Erythroblast (primary cell): ENCODE data around the gene PNPLA7.
A peak's percentile ranks its signal among the peaks of the same experiment; 100 is the strongest.

Experiments
- DNase-seq, 2 experiments: peaks; one replicate each; lab custom pipeline; 2025; lab: John Stamatoyannopoulos, UW
- GATA1 ChIP-seq: IDR thresholded peaks from 2 replicates; pipeline ENCODE4 v1.6.1; 2011; ENCODE audit warnings: low read depth, mild to moderate bottlenecking, control low read depth, low read length, moderate library complexity
- POLR2A ChIP-seq: IDR thresholded peaks from 2 replicates; pipeline ENCODE4 v1.6.1; 2011; ENCODE audit warnings: mild to moderate bottlenecking, low read length

The PNPLA7 gene

GRCh38 chr9:137492464-137493363 lies 57.5 kb downstream of the PNPLA7 start:
- no peak for TF ChIP-seq POLR2A
- TF ChIP-seq GATA1: no peak
- peak; percentile 60 to 80 for DNase-seq

DNA sequence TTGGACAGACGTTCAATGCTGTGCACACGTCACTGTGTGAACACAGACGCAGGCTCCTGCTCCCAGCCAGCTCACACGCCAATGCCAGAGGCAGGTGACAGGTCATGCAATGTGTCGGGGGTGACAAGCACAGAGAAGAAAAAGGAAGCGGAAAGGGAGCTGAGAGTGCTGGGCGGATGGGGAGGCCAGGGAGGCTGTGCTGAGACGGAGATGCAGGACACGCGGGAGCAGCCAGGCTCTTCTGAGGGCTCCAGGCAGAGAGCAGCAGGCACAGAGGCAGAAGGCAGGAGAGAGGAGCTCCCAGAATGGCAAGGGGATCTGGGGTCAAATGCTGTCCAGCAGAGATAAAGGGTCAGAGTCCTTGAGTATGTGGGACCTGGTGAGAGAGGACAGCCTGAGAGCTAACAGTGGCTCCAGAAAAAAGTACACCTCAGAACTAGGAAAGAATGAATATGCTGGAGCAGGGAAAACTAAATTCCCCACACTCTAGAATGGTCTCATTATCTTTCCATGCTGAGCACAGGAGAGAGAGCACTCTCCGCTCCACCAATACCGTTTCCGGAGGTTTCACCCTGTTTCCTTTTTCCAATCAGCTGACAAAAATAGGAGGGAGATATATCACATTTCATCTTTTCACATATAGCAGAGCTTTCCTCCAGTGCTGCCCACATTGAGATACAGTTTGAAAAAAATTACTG lies 58.3 kb downstream of the PNPLA7 start:
- no peak for DNase-seq
- no peak for TF ChIP-seq POLR2A
- no peak for TF ChIP-seq GATA1

- TF ChIP-seq POLR2A: no peak
- TF ChIP-seq GATA1: no peak
- no peak for DNase-seq
Observed at GRCh38 chr9:137490532-137491186, 59.5 kb downstream of the PNPLA7 start.

GRCh38 chr9:137488906-137489305 lies 61.3 kb downstream of the PNPLA7 start:
- TF ChIP-seq GATA1 (no peak), POLR2A (no peak)
- DNase-seq: no peak

DNA sequence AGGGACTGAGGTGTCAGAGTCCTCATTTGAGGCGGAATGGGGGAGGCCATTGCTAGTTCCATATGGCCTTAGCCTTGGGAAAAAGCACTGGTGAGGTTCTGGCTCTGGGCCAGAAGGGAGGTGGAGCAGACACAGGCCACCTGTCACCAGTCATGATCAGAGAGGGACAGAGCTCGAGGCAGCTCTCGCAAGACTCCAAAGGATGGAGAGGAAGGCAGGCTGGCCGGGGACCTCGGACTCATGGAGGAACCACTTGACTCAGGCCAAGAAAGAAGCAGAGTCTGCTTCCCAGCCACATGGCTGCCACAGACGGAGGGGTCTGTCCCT lies 61.9 kb downstream of the PNPLA7 start:
- TF ChIP-seq GATA1 (no peak), POLR2A (no peak)
- DNase-seq: no peak

DNA sequence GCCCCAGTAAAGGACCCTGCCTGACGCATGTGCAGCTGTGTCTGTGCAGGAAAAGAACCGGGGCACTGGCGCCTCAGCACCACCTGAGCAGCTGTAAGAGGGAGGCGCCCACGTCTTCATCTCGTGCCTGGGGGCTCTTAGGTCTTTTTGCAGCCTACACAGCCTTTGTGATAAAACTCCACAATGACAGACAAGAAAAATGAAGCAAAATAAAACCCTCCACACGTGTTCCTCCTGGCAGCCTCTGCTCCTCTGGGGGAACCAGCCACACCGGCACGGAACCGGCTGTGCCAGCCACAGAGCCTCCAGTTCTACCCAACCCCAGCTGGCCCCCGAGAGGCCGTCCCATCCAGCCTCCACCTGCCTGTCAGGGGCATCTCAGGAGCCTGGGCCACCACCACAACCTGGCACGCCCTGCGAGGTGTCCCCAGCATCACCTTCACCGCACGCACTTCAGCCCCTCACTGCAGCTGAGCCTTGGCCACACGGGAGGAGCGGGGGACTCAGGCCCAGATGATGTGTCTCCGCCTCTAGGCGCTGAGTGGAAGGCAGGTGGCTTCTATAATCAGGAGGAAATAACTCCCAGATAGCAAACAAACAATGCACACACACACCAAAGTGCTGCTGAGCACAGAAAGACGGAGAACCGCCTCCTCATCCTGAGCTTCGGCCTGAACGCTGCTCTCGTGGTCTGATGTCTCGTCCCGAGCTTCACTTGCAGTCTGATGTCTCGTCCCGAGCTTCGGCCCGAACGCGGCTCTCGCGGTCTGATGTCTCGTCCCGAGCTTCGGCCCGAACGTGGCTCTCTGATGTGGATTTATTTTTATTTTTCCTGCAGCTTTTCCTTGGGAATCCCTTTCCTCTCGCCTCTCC lies 62.5 kb downstream of the PNPLA7 start:
- DNase-seq: no peak
- TF ChIP-seq POLR2A (no peak), GATA1 (no peak)

DNA sequence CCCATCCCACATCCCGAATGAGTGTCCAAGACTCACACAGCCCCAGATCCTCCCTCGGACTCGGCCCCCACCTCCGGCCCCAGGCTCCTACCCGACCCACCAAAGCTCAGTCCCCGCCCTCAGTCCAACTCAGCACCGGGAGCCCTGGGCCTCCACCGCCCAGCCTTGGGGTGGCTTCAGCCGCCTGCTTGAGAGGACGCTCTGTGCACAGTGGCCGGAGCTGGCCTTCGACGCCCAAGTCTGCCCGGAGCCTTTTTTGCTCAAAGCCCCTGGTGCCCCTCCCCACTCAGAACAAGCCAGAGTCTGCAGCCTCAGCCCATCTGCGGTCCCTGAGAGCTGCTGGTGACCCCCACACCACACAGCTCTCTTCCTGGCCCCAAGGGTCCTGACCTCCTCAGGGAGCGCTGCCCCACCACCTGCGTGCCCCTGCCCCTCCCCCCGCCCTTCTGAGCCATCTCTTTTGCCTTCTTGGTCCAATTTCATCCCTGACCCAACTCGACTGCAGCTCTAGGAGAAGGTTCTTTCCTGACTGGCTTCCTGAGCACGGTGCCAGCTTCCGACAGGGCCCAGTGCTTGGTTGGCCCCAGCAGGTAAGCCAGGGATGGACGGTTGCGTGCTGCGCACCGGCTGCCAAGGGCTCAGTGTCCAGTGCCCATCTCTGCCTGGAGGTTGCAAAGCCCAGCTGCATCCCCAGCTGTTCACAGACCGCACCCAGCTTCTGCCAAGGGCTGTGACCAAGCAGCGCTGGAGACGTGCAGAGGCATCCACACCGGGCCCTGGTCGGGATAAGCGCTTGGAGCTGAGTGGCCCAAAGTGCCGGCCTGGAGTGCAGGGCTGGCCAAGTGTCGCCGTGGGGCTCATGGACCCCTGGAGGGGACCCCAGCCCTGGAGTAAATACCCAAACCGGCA lies 63.4 kb downstream of the PNPLA7 start:
- DNase-seq: no peak
- no peak for TF ChIP-seq GATA1
- no peak for TF ChIP-seq POLR2A

DNA sequence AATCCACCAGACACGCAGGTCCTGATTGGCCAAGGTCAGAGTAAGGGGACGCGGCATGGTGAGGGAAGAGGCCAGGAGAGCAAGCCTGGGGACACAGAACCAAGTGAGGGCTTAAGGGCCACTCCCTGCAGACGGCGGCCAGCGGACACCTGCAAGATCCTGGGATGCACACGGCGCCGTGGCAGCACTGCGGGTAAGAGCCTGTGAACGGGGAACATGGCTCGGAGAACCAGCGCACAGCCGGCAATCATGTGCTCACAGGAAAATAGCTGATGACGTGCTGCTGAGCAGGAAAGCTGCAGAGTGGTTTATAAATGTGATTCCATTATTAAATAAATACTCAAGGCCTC lies 64.1 kb downstream of the PNPLA7 start:
- no peak for DNase-seq
- TF ChIP-seq GATA1 (no peak), POLR2A (no peak)

DNA sequence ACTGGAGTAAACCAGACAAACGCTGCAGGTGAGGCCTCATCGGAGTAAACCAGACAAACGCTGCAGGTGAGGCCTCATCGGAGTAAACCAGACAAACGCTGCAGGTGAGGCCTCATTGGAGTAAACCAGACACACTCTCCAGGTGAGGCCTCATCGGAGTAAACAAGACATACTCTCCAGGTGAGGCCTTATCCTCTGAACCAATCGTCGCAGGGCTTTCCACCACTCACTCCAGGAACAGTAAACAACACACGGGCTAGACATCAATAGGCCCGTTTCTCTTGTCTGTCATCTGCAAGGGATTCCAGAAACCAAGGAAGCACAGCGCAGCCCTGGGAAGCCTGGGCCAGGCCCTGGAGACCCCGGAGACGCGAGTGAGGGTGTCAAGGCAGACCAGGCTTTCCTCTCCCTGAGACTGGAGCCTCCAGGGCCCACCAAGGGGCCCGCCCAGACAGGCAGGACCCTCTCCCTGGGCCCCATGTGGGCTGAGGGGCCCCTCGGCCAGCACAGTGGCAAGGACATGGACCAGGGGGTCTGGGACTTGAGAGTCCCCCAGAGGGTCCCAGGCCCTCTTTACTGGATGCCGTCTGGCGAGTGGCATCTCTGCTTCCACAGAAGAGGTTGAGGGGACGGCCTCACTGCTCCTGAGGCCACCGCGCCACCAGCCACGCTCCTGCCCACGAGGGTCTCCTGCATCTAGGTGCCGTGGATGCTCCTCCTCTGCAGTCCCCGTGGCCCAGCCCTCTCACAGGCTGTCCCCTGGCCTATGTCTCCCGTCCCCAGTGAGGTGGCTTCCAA lies 64.7 kb downstream of the PNPLA7 start:
- DNase-seq: no peak
- TF ChIP-seq GATA1 (no peak), POLR2A (no peak)

GRCh38 chr9:137484551-137485315 lies 65.5 kb downstream of the PNPLA7 start:
- DNase-seq: no peak
- TF ChIP-seq GATA1 (no peak), POLR2A (no peak)
